ENCODE measurements around the gene APOL2. TPM values are rescaled to one million over a fixed set of nuclear protein-coding genes. Genes with fewer than 3 reads are reported as not detected.
A peak's percentile ranks its signal among the peaks of the same experiment; 100 is the strongest.

The APOL2 gene
- total RNA-seq, 1 donor from 2014 or later = 15.7 TPM

- Mint-ChIP-seq H3K4me1 (peaks cover 27% of the 10 kb centered on the region), H3K36me3 (ENCODE audit: low read depth) (peaks cover 8% of the 10 kb centered on the region), H3K9me3 (peaks cover 7% of the 10 kb centered on the region), H3K27ac (ENCODE audit: unreplicated experiment) (peak overlapping the region; percentile 97), H3K4me3 (peak overlapping the region; percentile 97), H3K27me3 (ENCODE audit: low read depth) (no peaks in the 10 kb centered on the region)
- DNase-seq (ENCODE audit: low read depth, low spot score) = no peak
- no peak for TF ChIP-seq CTCF (conservative IDR thresholded peaks at IDR 0.05)
Measured at GRCh38 chr22:36239150-36239400, 252 bp downstream of the APOL2 start.

- Mint-ChIP-seq H3K4me1 (peaks cover 28% of the 10 kb centered on the region), H3K27ac (ENCODE audit: unreplicated experiment) (peak overlapping the region; percentile 97), H3K4me3 (peak overlapping the region; percentile 97), H3K9me3 (peaks cover 7% of the 10 kb centered on the region), H3K27me3 (ENCODE audit: low read depth) (no peaks in the 10 kb centered on the region), H3K36me3 (ENCODE audit: low read depth) (peaks cover 8% of the 10 kb centered on the region)
- TF ChIP-seq CTCF (conservative IDR thresholded peaks at IDR 0.05) = no peak
- no peak for DNase-seq (ENCODE audit: low read depth, low spot score)
Measured at GRCh38 chr22:36238373-36239149, 766 bp downstream of the APOL2 start.

GRCh38 chr22:36237462-36238372, 1.6 kb downstream of the APOL2 start:
- peaks cover 8% of the 10 kb centered on the region for H3K36me3 Mint-ChIP-seq (ENCODE audit: low read depth)
- peaks cover 28% of the 10 kb centered on the region for H3K4me1 Mint-ChIP-seq
- H3K4me3 Mint-ChIP-seq = peak overlapping the region; percentile 36

GRCh38 chr22:36236388-36237319, 2.7 kb downstream of the APOL2 start:
- H3K27ac Mint-ChIP-seq (ENCODE audit: unreplicated experiment) = no peak overlapping the region
- no peak overlapping the region for H3K4me3 Mint-ChIP-seq

More at GRCh38 chr22:36237462-36238372, 1.6 kb downstream of the APOL2 start:
- Mint-ChIP-seq H3K27ac (ENCODE audit: unreplicated experiment) (peak overlapping the region; percentile 75), H3K27me3 (ENCODE audit: low read depth) (no peaks in the 10 kb centered on the region), H3K9me3 (peaks cover 6% of the 10 kb centered on the region)
- no peak for TF ChIP-seq CTCF (conservative IDR thresholded peaks at IDR 0.05)
- DNase-seq (ENCODE audit: low read depth, low spot score) = no peak

More at GRCh38 chr22:36236388-36237319, 2.7 kb downstream of the APOL2 start:
- no peak for DNase-seq (ENCODE audit: low read depth, low spot score)
- Mint-ChIP-seq H3K36me3 (ENCODE audit: low read depth) (peaks cover 8% of the 10 kb centered on the region), H3K9me3 (peaks cover 2% of the 10 kb centered on the region), H3K27me3 (ENCODE audit: low read depth) (no peaks in the 10 kb centered on the region), H3K4me1 (peaks cover 28% of the 10 kb centered on the region)
- no peak for TF ChIP-seq CTCF (conservative IDR thresholded peaks at IDR 0.05)
